HFFc6 (cell line): ENCODE data around the gene IRF2BP2. TPM values are rescaled to one million over a fixed set of nuclear protein-coding genes. Genes with fewer than 3 reads are reported as not detected.

Experiments used
- DNase-seq: peaks from one replicate; pipeline ENCODE4 v3.0.0-alpha.2; 2018
- H3K27ac Mint-ChIP-seq: 2 replicates; pipeline ENCODE4 v1.8.0; 2020; ENCODE audit warnings: mild to moderate bottlenecking, mixed read lengths
- H3K27me3 Mint-ChIP-seq: 2 replicates; pipeline ENCODE4 v1.8.0; 2021; ENCODE audit warnings: mild to moderate bottlenecking, moderate library complexity, mixed read lengths; ENCODE audit not compliant: insufficient read depth
- H3K36me3 Mint-ChIP-seq: 2 replicates; pipeline ENCODE4 v1.8.0; 2021; ENCODE audit warnings: low read depth, mixed read lengths
- H3K4me1 Mint-ChIP-seq: 2 replicates; pipeline ENCODE4 v1.8.0; 2020; ENCODE audit warnings: low read depth, mixed read lengths
- H3K4me3 Mint-ChIP-seq: 2 replicates; pipeline ENCODE4 v1.8.0; 2020; ENCODE audit warnings: mild to moderate bottlenecking, moderate library complexity, mixed read lengths
- H3K9me3 Mint-ChIP-seq: 2 replicates; pipeline ENCODE4 v1.8.0; 2020; ENCODE audit warnings: mild to moderate bottlenecking, mixed read lengths
- total RNA-seq, 6 experiments: library from RNA; stranded (reverse); fragmentation: NEBNext Ultra II Directional; extraction: Animal tissue kit (Norgen Biotek cat#: 25700); gene quantifications; 2 replicates in 1 of 6; 3 replicates in 5 of 6; pipeline ENCODE4 v1.2.3, GENCODE V29; 2021
- TF ChIP-seq, protein P1 (sequence below): fragments of 200-600 bp; sonication (generic); IDR thresholded peaks from 2 replicates; pipeline ENCODE4 v1.5.0; 2021; ENCODE audit warnings: antibody characterized with exemption, mild to moderate bottlenecking

Gene IRF2BP2
- total RNA-seq, 6 experiments from 2014 or later: 58.6 to 87.1 (median 73.2) TPM

DNA sequence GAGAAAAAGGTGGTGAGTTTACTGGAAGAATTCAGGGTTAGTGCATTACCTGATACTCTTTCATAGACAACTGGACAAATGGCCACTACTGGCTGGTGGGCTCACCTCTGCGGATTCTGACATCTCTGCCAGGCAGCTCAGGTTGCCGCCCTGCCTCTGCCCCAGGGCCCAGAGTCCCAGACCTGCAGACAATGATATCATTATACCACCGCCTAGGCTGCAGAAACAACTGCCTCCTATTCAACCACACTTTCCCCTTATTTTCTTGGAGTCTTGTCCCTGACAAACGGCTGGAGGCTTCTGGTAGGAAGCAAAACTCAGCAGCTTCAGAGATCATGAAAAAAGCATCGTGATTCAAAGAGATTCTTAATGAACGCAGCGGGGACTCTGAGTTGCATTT is 37.0 kb downstream of the IRF2BP2 start:
- TF ChIP-seq, protein P1, sequence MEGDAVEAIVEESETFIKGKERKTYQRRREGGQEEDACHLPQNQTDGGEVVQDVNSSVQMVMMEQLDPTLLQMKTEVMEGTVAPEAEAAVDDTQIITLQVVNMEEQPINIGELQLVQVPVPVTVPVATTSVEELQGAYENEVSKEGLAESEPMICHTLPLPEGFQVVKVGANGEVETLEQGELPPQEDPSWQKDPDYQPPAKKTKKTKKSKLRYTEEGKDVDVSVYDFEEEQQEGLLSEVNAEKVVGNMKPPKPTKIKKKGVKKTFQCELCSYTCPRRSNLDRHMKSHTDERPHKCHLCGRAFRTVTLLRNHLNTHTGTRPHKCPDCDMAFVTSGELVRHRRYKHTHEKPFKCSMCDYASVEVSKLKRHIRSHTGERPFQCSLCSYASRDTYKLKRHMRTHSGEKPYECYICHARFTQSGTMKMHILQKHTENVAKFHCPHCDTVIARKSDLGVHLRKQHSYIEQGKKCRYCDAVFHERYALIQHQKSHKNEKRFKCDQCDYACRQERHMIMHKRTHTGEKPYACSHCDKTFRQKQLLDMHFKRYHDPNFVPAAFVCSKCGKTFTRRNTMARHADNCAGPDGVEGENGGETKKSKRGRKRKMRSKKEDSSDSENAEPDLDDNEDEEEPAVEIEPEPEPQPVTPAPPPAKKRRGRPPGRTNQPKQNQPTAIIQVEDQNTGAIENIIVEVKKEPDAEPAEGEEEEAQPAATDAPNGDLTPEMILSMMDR: no peak
- peaks cover 4% of the 10 kb centered on the region; the same call in 1 of the 2 replicates for H3K27me3 Mint-ChIP-seq
- H3K4me3 Mint-ChIP-seq: no peak overlapping the region
- DNase-seq: no peak
- H3K9me3 Mint-ChIP-seq: no peaks in the 10 kb centered on the region
- no peaks in the 10 kb centered on the region for H3K36me3 Mint-ChIP-seq
- no peaks in the 10 kb centered on the region for H3K4me1 Mint-ChIP-seq
- no peak overlapping the region for H3K27ac Mint-ChIP-seq

GRCh38 chr1:234571702-234572101 is 38.3 kb downstream of the IRF2BP2 start:
- no peaks in the 10 kb centered on the region for H3K9me3 Mint-ChIP-seq
- H3K27me3 Mint-ChIP-seq: peaks cover 4% of the 10 kb centered on the region; the same call in 1 of the 2 replicates
- no peak overlapping the region for H3K27ac Mint-ChIP-seq
- no peak overlapping the region for H3K4me3 Mint-ChIP-seq
- H3K36me3 Mint-ChIP-seq: 0 out of 2 replicates have a peak, but pooled peaks cover 4% of the 10 kb centered on the region
- no peaks in the 10 kb centered on the region for H3K4me1 Mint-ChIP-seq
- DNase-seq: no peak
- TF ChIP-seq, protein P1: no peak

GRCh38 chr1:234570329-234571120 is 39.5 kb downstream of the IRF2BP2 start:
- no peak overlapping the region for H3K27ac Mint-ChIP-seq
- TF ChIP-seq, protein P1: no peak
- no peak overlapping the region for H3K4me3 Mint-ChIP-seq
- peaks cover 4% of the 10 kb centered on the region; the same call in 1 of the 2 replicates for H3K27me3 Mint-ChIP-seq
- no peaks in the 10 kb centered on the region for H3K9me3 Mint-ChIP-seq
- DNase-seq: no peak
- no peaks in the 10 kb centered on the region; the same call in 1 of the 2 replicates for H3K4me1 Mint-ChIP-seq
- H3K36me3 Mint-ChIP-seq: 0 out of 2 replicates have a peak, but pooled peaks cover 4% of the 10 kb centered on the region

DNA sequence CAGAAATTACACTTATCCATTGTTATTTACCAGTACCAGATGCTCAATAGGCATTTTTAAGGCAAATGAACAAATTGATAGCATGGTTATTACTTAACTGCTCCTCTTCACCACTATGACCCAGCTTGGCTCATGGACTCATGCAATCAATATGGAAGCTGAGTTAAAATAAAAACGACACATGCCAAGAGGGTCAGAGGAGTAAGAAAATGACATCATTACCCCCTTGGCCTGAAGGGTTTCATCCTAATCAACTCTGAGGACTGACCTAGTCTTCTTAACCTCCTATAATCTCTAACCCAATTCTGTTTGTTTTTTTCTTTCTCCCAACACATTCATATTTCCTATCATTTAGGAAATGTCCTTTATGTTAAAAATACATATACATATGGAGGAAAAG is 41.6 kb downstream of the IRF2BP2 start:
- TF ChIP-seq, protein P1: no peak
- no peaks in the 10 kb centered on the region for H3K9me3 Mint-ChIP-seq
- DNase-seq: no peak
- peaks cover 17% of the 10 kb centered on the region for H3K4me1 Mint-ChIP-seq
- no peak overlapping the region for H3K4me3 Mint-ChIP-seq
- 0 out of 2 replicates have a peak, but pooled peaks cover 4% of the 10 kb centered on the region for H3K36me3 Mint-ChIP-seq
- H3K27ac Mint-ChIP-seq: no peak overlapping the region
- peaks cover 2% of the 10 kb centered on the region; the same call in 1 of the 2 replicates for H3K27me3 Mint-ChIP-seq

GRCh38 chr1:234565132-234565531 is 44.8 kb downstream of the IRF2BP2 start:
- Mint-ChIP-seq H3K9me3 (no peaks in the 10 kb centered on the region), H3K4me1 (peaks cover 17% of the 10 kb centered on the region)

More at GRCh38 chr1:234565132-234565531, 44.8 kb downstream of the IRF2BP2 start:
- TF ChIP-seq, protein P1: no peak
- Mint-ChIP-seq H3K27me3 (no peaks in the 10 kb centered on the region; the same call in 1 of the 2 replicates), H3K27ac (peak overlapping the region; percentile 64; the same call in 1 of the 2 replicates), H3K4me3 (no peak overlapping the region), H3K36me3 (0 out of 2 replicates have a peak, but pooled peaks cover 4% of the 10 kb centered on the region)
- DNase-seq: no peak
